Osteocyte (in vitro differentiated cells): Measurements from ENCODE around the gene DPY19L3. TPM values are rescaled to one million over a fixed set of nuclear protein-coding genes. Genes with fewer than 3 reads are reported as not detected.

Source experiments
- DNase-seq: peaks from one replicate; pipeline ENCODE4 v3.0.0; 2021; ENCODE audit warnings: mixed read lengths; ENCODE audit not compliant: unreplicated experiment; ENCODE audit errors: extremely low spot score
- H3K27ac Mint-ChIP-seq: one replicate; pipeline ENCODE4 v1.8.0; 2021; ENCODE audit warnings: mild to moderate bottlenecking, mixed read lengths; ENCODE audit not compliant: unreplicated experiment
- H3K27me3 Mint-ChIP-seq: one replicate; pipeline ENCODE4 v1.8.0; 2021; ENCODE audit warnings: mixed read lengths; ENCODE audit not compliant: unreplicated experiment
- H3K36me3 Mint-ChIP-seq: one replicate; pipeline ENCODE4 v1.8.0; 2021; ENCODE audit warnings: mixed read lengths; ENCODE audit not compliant: unreplicated experiment
- H3K4me1 Mint-ChIP-seq: one replicate; pipeline ENCODE4 v1.8.0; 2021; ENCODE audit warnings: mixed read lengths; ENCODE audit not compliant: unreplicated experiment
- H3K4me3 Mint-ChIP-seq: one replicate; pipeline ENCODE4 v1.8.0; 2021; ENCODE audit warnings: mild to moderate bottlenecking, moderate library complexity, mixed read lengths; ENCODE audit not compliant: unreplicated experiment
- H3K9me3 Mint-ChIP-seq: one replicate; pipeline ENCODE4 v1.8.0; 2021; ENCODE audit warnings: mixed read lengths; ENCODE audit not compliant: unreplicated experiment
- CTCF ChIP-seq: fragments of 200-600 bp; sonication (generic); IDR thresholded peaks from 2 replicates; pipeline ENCODE4 v1.5.0; 2021; ENCODE audit warnings: antibody characterized with exemption, mild to moderate bottlenecking, moderate library complexity
- total RNA-seq: library from RNA; stranded (reverse); gene quantifications from 2 replicates; pipeline ENCODE4 v1.2.1, GENCODE V29; 2021

Gene DPY19L3
- total RNA-seq, 1 donor from 2014 or later: 75.4 TPM

GRCh38 chr19:32519023-32519422 is 113.5 kb downstream of the DPY19L3 start:
- Mint-ChIP-seq H3K27me3 (no peaks in the 10 kb centered on the region), H3K9me3 (peaks cover 5% of the 10 kb centered on the region), H3K36me3 (no peaks in the 10 kb centered on the region), H3K4me3 (no peak overlapping the region), H3K27ac (no peak overlapping the region), H3K4me1 (no peaks in the 10 kb centered on the region)
- no peak for TF ChIP-seq CTCF
- no peak for DNase-seq

- H3K36me3 Mint-ChIP-seq: no peaks in the 10 kb centered on the region
These were observed 117.4 kb downstream of the DPY19L3 start for GRCh38 chr19:32522967-32523366.

GRCh38 chr19:32526895-32527294 is 121.3 kb downstream of the DPY19L3 start:
- Mint-ChIP-seq H3K36me3 (no peaks in the 10 kb centered on the region), H3K9me3 (no peaks in the 10 kb centered on the region), H3K4me3 (no peak overlapping the region), H3K27me3 (peaks cover 2% of the 10 kb centered on the region), H3K27ac (no peak overlapping the region), H3K4me1 (no peaks in the 10 kb centered on the region)
- DNase-seq: no peak
- no peak for TF ChIP-seq CTCF

More at GRCh38 chr19:32522967-32523366, 117.4 kb downstream of the DPY19L3 start:
- Mint-ChIP-seq H3K4me3 (no peak overlapping the region), H3K4me1 (no peaks in the 10 kb centered on the region), H3K27me3 (peaks cover 2% of the 10 kb centered on the region), H3K9me3 (no peaks in the 10 kb centered on the region), H3K27ac (no peak overlapping the region)
- no peak for DNase-seq
- TF ChIP-seq CTCF: no peak

- Mint-ChIP-seq H3K27me3 (peaks cover 2% of the 10 kb centered on the region), H3K4me1 (no peaks in the 10 kb centered on the region), H3K9me3 (no peaks in the 10 kb centered on the region), H3K36me3 (no peaks in the 10 kb centered on the region), H3K4me3 (no peak overlapping the region), H3K27ac (no peak overlapping the region)
- TF ChIP-seq CTCF: no peak
- DNase-seq: no peak
These were observed 125.2 kb downstream of the DPY19L3 start for GRCh38 chr19:32530773-32531172.

- no peak for DNase-seq
- H3K27ac Mint-ChIP-seq: no peak overlapping the region
- no peak overlapping the region for H3K4me3 Mint-ChIP-seq
- H3K27me3 Mint-ChIP-seq: no peaks in the 10 kb centered on the region
- no peaks in the 10 kb centered on the region for H3K4me1 Mint-ChIP-seq
- H3K36me3 Mint-ChIP-seq: no peaks in the 10 kb centered on the region
- no peaks in the 10 kb centered on the region for H3K9me3 Mint-ChIP-seq
- no peak for TF ChIP-seq CTCF
These were observed 126.7 kb downstream of the DPY19L3 start for GRCh38 chr19:32532233-32532632.

Other genes with a start within 250 kb of the DPY19L3 start
- 22.4 and 23.8 TPM in 2 replicates for gene ZNF507, start 60.2 kb upstream of the DPY19L3 start, total RNA-seq
- gene PDCD5, start 175.4 kb downstream of the DPY19L3 start, total RNA-seq: 81.6 and 105 TPM in 2 replicates